ENCODE measurements around the gene BDH1. TPM values are rescaled to one million over a fixed set of nuclear protein-coding genes. Genes with fewer than 3 reads are reported as not detected.

Gene BDH1
- total and polyA plus RNA-seq, 2 of the 13 experiments (the other 11 are each of a cell fraction or from before 2014, with no cell fraction given), result 21.2 to 71.9 TPM

DNA sequence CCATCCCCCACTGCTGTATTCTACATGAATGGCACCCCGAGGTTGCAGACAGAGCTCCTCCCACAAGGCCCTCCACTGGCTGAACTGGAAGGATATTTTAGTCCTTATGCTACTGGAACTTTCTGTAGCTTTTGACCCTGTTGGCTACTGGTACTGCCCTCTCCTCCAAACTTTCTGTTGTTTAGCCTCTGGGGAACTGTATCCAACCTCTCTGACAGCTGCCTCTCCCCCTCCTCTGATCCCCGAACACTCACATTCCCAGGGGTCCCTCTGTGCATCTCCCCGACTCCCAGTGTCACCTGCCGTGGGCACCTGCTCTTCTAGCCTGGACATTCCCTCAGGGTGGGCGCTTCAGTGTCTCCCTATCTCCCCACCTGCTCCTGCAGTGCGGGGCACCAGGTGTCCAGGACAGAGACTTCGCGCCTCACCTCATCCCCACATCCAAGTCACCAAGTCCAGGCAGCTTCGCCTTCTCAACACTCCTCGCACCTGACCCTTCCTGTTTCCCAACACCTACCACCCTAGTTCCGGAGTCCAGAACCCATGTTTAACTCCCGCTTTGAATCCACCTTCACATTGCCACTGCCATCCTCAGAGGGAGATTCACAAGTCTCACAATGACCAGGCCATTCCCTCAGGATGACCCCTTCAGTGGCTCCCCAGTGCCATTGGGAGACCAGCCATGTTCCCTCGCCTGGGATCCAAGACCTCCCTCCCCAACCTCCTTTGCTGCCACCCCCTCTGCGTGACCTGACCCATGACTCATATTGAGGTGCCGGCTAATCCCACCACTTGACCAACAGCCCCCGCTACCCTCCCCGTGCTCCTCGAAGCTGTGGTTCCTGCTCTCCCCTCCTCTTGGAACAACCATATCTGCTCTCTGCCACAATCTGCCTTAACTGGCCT is 34.2 kb downstream of the BDH1 start:
- WGBS (ENCODE audit: low lambda C conversion rate), result 60% methylated on average over 18 of the region's 18 CpGs
- Histone ChIP-seq H3K4me3 (replicated peaks in 1 of 3; ENCODE audit: insufficient read depth in 1 of 3, low read depth in 2 of 3, low read length in 3 of 3) (peak overlapping the region; percentile 41 to 65 (median 42)), H3K79me2 (ENCODE audit: insufficient read depth, low read length) (no peaks in the 10 kb centered on the region), H3K4me2 (ENCODE audit: low read depth, low read length) (peak overlapping the region; percentile 94), H3K27ac (ENCODE audit: extremely low read length, insufficient read depth, low read length) (peak overlapping the region; percentile 74), H3K9ac (ENCODE audit: insufficient read depth, low read depth, low read length) (peak overlapping the region; percentile 55), H3K9me3 (ENCODE audit: low read length) (no peaks in the 10 kb centered on the region), H3K4me1 (ENCODE audit: insufficient read depth, low read length) (peaks cover 68% of the 10 kb centered on the region), H4K20me1 (ENCODE audit: insufficient read depth, low read length) (no peaks in the 10 kb centered on the region), H3K36me3 (replicated peaks in 1 of 2; ENCODE audit: control insufficient read depth in 1 of 2, insufficient read depth in 2 of 2, low read length in 2 of 2) (peaks cover 0 to 1% of the 10 kb centered on the region in 2 experiments; a peak in 2 of 5 replicates), H2AFZ (ENCODE audit: low read length) (no peak overlapping the region), H3K27me3 (ENCODE audit: control insufficient read depth in 1 of 2, insufficient read depth in 2 of 2, low read length in 2 of 2) (no peaks in the 10 kb centered on the region)
- BruUV-seq (replicated peaks), result no TSS peak
- in situ Hi-C loops (cut with HindIII; ENCODE audit: extremely low pct_ligation_motif_present, low pct_unique_long_range_greater_than_20kb), result loop anchor here (25.0 kb wide), 1 partner anchor 534 kb away; no protein-coding TSS in a partner anchor
- ATAC-seq (no peak), FAIRE-seq (no peak), DNase-seq (ENCODE audit: low spot score) (no peak)
- intact Hi-C loops (cut with micrococcal nuclease; ENCODE audit: unreplicated experiment), result no loop called here
- CTCF ChIA-PET (ENCODE audit: low intra/inter-chr PET ratio, low total read pairs), result interaction anchor here (0.6 kb wide), 1 partner anchor 1299 kb away, joined by 3 read pairs; no protein-coding TSS in a partner anchor
- POLR2A ChIA-PET, result interaction anchor here (0.8 to 1.4 kb wide), 14 partner anchors 9 to 223 kb away, joined by 3 to 12 read pairs (median 3); partner anchors contain the start of gene DLG1
- TF ChIP-seq ZNF337 (CRISPR knock-in tag; IDR thresholded peaks at IDR 0.05; ENCODE audit: borderline replicate concordance, low read depth) (0 out of 2 replicates have a peak, but pooled peaks have one; percentile 20), RARA (CRISPR knock-in tag; IDR thresholded peaks at IDR 0.05) (0 out of 2 replicates have a peak, but pooled peaks have one; percentile 17), ZNF180 (CRISPR knock-in tag; IDR thresholded peaks at IDR 0.05; ENCODE audit: borderline replicate concordance, low read depth) (no peak), AKNA (CRISPR knock-in tag; IDR thresholded peaks at IDR 0.05; ENCODE audit: borderline replicate concordance) (no peak), ZNF619 (CRISPR knock-in tag; IDR thresholded peaks at IDR 0.05) (0 out of 2 replicates have a peak, but pooled peaks have one; percentile 23), FOXP4 (CRISPR knock-in tag; IDR thresholded peaks at IDR 0.05) (no peak; the same call in 1 of the 2 replicates), SRY (CRISPR knock-in tag; IDR thresholded peaks at IDR 0.05) (peak; percentile 74; the same call in 1 of the 2 replicates), FOXC1 (CRISPR knock-in tag; IDR thresholded peaks at IDR 0.05; ENCODE audit: borderline replicate concordance) (no peak), CREM (IDR thresholded peaks at IDR 0.05) (no peak), CREM (CRISPR knock-in tag; IDR thresholded peaks at IDR 0.05) (no peak), ZNF431 (CRISPR knock-in tag; IDR thresholded peaks at IDR 0.05; ENCODE audit: borderline replicate concordance, low read depth) (0 out of 2 replicates have a peak, but pooled peaks have one; percentile 54), HCFC1 (IDR thresholded peaks at IDR 0.05; ENCODE audit: low read depth, low read length) (no peak), ZNF790 (CRISPR knock-in tag; IDR thresholded peaks at IDR 0.05; ENCODE audit: borderline replicate concordance) (0 out of 2 replicates have a peak, but pooled peaks have one; percentile 54)
- TF ChIP-seq, protein P1, sequence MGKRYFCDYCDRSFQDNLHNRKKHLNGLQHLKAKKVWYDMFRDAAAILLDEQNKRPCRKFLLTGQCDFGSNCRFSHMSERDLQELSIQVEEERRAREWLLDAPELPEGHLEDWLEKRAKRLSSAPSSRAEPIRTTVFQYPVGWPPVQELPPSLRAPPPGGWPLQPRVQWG (CRISPR knock-in tag; IDR thresholded peaks at IDR 0.05; ENCODE audit: borderline replicate concordance, low read depth), result no peak
